A673 (cell line): Measurements from ENCODE around the gene TBC1D22A.

Experiments
- EZH2 ChIP-seq: fragments of 200-600 bp; sonication (generic); IDR thresholded peaks from 2 replicates; pipeline ENCODE4 v1.6.1; 2017; ENCODE audit warnings: borderline replicate concordance, low read depth, mild to moderate bottlenecking, mixed read lengths, antibody characterized with exemption, low read length; ENCODE audit not compliant: poor library complexity, severe bottlenecking
- TF ChIP-seq, protein P1 (sequence below): fragments of 300-800, 200-600 bp; sonication (generic); conservative IDR thresholded peaks from 2 replicates; pipeline ENCODE4 v1.5.1; 2017; ENCODE audit warnings: low read depth, mild to moderate bottlenecking, antibody characterized with exemption, low read length, moderate library complexity, mixed read lengths

DNA sequence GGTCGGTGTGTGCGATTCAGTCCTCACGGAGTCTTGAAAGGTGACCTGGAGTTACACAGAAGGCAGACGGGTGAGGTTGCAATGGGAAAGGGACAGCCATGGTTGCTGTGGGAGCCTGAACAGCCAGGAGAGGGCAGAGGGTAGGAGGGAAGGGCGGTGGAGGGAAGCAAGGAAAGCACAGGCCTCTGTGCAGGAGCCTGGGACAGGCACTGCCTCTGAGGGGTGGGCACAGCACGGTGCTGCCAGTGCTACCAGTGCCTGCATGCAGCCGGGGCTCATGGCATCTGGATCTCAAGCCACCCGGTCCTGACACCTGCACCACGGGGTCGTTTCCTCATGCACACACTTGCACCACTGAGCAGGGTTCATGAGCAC is 401.0 kb downstream of the TBC1D22A start:
- TF ChIP-seq, protein P1, sequence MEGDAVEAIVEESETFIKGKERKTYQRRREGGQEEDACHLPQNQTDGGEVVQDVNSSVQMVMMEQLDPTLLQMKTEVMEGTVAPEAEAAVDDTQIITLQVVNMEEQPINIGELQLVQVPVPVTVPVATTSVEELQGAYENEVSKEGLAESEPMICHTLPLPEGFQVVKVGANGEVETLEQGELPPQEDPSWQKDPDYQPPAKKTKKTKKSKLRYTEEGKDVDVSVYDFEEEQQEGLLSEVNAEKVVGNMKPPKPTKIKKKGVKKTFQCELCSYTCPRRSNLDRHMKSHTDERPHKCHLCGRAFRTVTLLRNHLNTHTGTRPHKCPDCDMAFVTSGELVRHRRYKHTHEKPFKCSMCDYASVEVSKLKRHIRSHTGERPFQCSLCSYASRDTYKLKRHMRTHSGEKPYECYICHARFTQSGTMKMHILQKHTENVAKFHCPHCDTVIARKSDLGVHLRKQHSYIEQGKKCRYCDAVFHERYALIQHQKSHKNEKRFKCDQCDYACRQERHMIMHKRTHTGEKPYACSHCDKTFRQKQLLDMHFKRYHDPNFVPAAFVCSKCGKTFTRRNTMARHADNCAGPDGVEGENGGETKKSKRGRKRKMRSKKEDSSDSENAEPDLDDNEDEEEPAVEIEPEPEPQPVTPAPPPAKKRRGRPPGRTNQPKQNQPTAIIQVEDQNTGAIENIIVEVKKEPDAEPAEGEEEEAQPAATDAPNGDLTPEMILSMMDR, result no peak
- no peak for TF ChIP-seq EZH2
